ENCODE measurements around the gene TIA1. TPM values are rescaled to one million over a fixed set of nuclear protein-coding genes. Genes with fewer than 3 reads are reported as not detected.
"Not testable (repeated sequence)": the region's sequence is repeated elsewhere in the genome, so short reads cannot be mapped to it uniquely, and the experiment has no call there.

The TIA1 gene
- total RNA-seq (2014; rRNA removed; shearing (Covaris generic); ENCODE audit: low replicate concordance): 181 and 192 TPM in 2 replicates

- peak within 1 kb of the TSS; percentile 72 for H2AFZ ChIP-seq (ENCODE audit: low read length)
- peaks cover 50% of the 10 kb centered on the region for H3K79me2 ChIP-seq (ENCODE audit: low read length)
- peaks cover 12% of the 10 kb centered on the region; the same call in 1 of the 2 replicates for H3K36me3 ChIP-seq (ENCODE audit: insufficient read depth, low read length)
- H3K27me3 ChIP-seq (ENCODE audit: low read length): no peaks in the 10 kb centered on the region
- no peaks in the 10 kb centered on the region for H3K9me3 ChIP-seq (ENCODE audit: low read length)
- H3K27ac ChIP-seq (ENCODE audit: low read length): peak within 1 kb of the TSS; percentile 87
- H3K4me2 ChIP-seq (ENCODE audit: low read depth, low read length, poor library complexity, severe bottlenecking): peak within 1 kb of the TSS; percentile 95
- peak within 1 kb of the TSS; percentile 84 for H3K9ac ChIP-seq (ENCODE audit: low read length)
- H3K4me3 ChIP-seq (ENCODE audit: low read length): peak within 1 kb of the TSS; percentile 82
- H4K20me1 ChIP-seq (ENCODE audit: insufficient read depth, low read depth, low read length): peaks cover 12% of the 10 kb centered on the region; the same call in 1 of the 2 replicates
- H3K9me2 ChIP-seq (replicated peaks; ENCODE audit: insufficient read depth, low read length): no peaks in the 10 kb centered on the region
- peaks cover 29% of the 10 kb centered on the region for H3K4me1 ChIP-seq (ENCODE audit: low read length)
- DNase-seq: peak; percentile 100
These were observed at the start of gene TIA1 for GRCh38 chr2:70248181-70248847. TSS of gene TIA1 (minus strand) at chr2:70248628. CDS start at chr2:70248430, 198 bp downstream.

- peak; percentile 74 for DNase-seq
- H3K9me2 ChIP-seq (replicated peaks; ENCODE audit: insufficient read depth, low read length); H3K9ac ChIP-seq (ENCODE audit: low read length); H4K20me1 ChIP-seq (ENCODE audit: insufficient read depth, low read depth, low read length); H3K4me3 ChIP-seq (ENCODE audit: low read length); H3K27ac ChIP-seq (ENCODE audit: low read length); H3K9me3 ChIP-seq (ENCODE audit: low read length); H3K4me2 ChIP-seq (ENCODE audit: low read depth, low read length, poor library complexity, severe bottlenecking); H3K27me3 ChIP-seq (ENCODE audit: low read length); H2AFZ ChIP-seq (ENCODE audit: low read length): not testable (repeated sequence)
- peaks cover 17% of the 10 kb centered on the region for H3K4me1 ChIP-seq (ENCODE audit: low read length)
- H3K79me2 ChIP-seq (ENCODE audit: low read length): peaks cover 34% of the 10 kb centered on the region
- H3K36me3 ChIP-seq (ENCODE audit: insufficient read depth, low read length): peaks cover 28% of the 10 kb centered on the region
These were observed 49.4 kb upstream of the TIA1 start for GRCh38 chr2:70297828-70298227.

- H3K36me3 ChIP-seq (ENCODE audit: insufficient read depth, low read length): peaks cover 76% of the 10 kb centered on the region
These were observed 35.2 kb upstream of the TIA1 start for GRCh38 chr2:70283500-70284191.

GRCh38 chr2:70282439-70282838, 34.0 kb upstream of the TIA1 start:
- H3K79me2 ChIP-seq (ENCODE audit: low read length): peaks cover 49% of the 10 kb centered on the region
- H3K9me3 ChIP-seq (ENCODE audit: low read length): no peaks in the 10 kb centered on the region
- peaks cover 19% of the 10 kb centered on the region for H4K20me1 ChIP-seq (ENCODE audit: insufficient read depth, low read depth, low read length)
- no peak overlapping the region for H3K9ac ChIP-seq (ENCODE audit: low read length)
- no peak overlapping the region for H2AFZ ChIP-seq (ENCODE audit: low read length)
- DNase-seq: no peak
- H3K27me3 ChIP-seq (ENCODE audit: low read length): no peaks in the 10 kb centered on the region
- H3K4me3 ChIP-seq (ENCODE audit: low read length): no peak overlapping the region
- peaks cover 64% of the 10 kb centered on the region for H3K36me3 ChIP-seq (ENCODE audit: insufficient read depth, low read length)
- H3K4me1 ChIP-seq (ENCODE audit: low read length): no peaks in the 10 kb centered on the region
- H3K9me2 ChIP-seq (replicated peaks; ENCODE audit: insufficient read depth, low read length): no peaks in the 10 kb centered on the region
- H3K4me2 ChIP-seq (ENCODE audit: low read depth, low read length, poor library complexity, severe bottlenecking): no peak overlapping the region
- no peak overlapping the region for H3K27ac ChIP-seq (ENCODE audit: low read length)

More at GRCh38 chr2:70283500-70284191, 35.2 kb upstream of the TIA1 start:
- Histone ChIP-seq H3K4me2 (ENCODE audit: low read depth, low read length, poor library complexity, severe bottlenecking) (no peak overlapping the region), H3K9me3 (ENCODE audit: low read length) (no peaks in the 10 kb centered on the region), H3K27me3 (ENCODE audit: low read length) (no peaks in the 10 kb centered on the region), H3K9me2 (replicated peaks; ENCODE audit: insufficient read depth, low read length) (no peaks in the 10 kb centered on the region), H2AFZ (ENCODE audit: low read length) (no peak overlapping the region), H4K20me1 (ENCODE audit: insufficient read depth, low read depth, low read length) (peaks cover 28% of the 10 kb centered on the region), H3K9ac (ENCODE audit: low read length) (no peak overlapping the region), H3K79me2 (ENCODE audit: low read length) (peaks cover 61% of the 10 kb centered on the region), H3K27ac (ENCODE audit: low read length) (no peak overlapping the region), H3K4me3 (ENCODE audit: low read length) (no peak overlapping the region), H3K4me1 (ENCODE audit: low read length) (peaks cover 7% of the 10 kb centered on the region; the same call in 1 of the 2 replicates)
- no peak for DNase-seq

- Histone ChIP-seq H3K27ac (ENCODE audit: low read length) (no peak overlapping the region), H3K9me2 (replicated peaks; ENCODE audit: insufficient read depth, low read length) (no peaks in the 10 kb centered on the region)
These were observed 31.9 kb upstream of the TIA1 start for GRCh38 chr2:70280242-70280798.

GRCh38 chr2:70270323-70270722, 21.9 kb upstream of the TIA1 start:
- Histone ChIP-seq H3K9ac (ENCODE audit: low read length) (0 out of 2 replicates have a peak overlapping the region, but pooled peaks have one; percentile 6), H3K79me2 (ENCODE audit: low read length) (peaks cover 14% of the 10 kb centered on the region), H3K4me1 (ENCODE audit: low read length) (peaks cover 9% of the 10 kb centered on the region), H3K27ac (ENCODE audit: low read length) (peak overlapping the region; percentile 25; the same call in 1 of the 2 replicates), H3K9me3 (ENCODE audit: low read length) (no peaks in the 10 kb centered on the region), H3K27me3 (ENCODE audit: low read length) (no peaks in the 10 kb centered on the region), H2AFZ (ENCODE audit: low read length) (no peak overlapping the region), H3K4me3 (ENCODE audit: low read length) (no peak overlapping the region), H3K36me3 (ENCODE audit: insufficient read depth, low read length) (peaks cover 15% of the 10 kb centered on the region), H4K20me1 (ENCODE audit: insufficient read depth, low read depth, low read length) (no peaks in the 10 kb centered on the region), H3K4me2 (ENCODE audit: low read depth, low read length, poor library complexity, severe bottlenecking) (peak overlapping the region; percentile 16), H3K9me2 (replicated peaks; ENCODE audit: insufficient read depth, low read length) (no peaks in the 10 kb centered on the region)
- DNase-seq: no peak

More at GRCh38 chr2:70280242-70280798, 31.9 kb upstream of the TIA1 start:
- Histone ChIP-seq H3K9me3 (ENCODE audit: low read length) (no peaks in the 10 kb centered on the region), H3K27me3 (ENCODE audit: low read length) (no peaks in the 10 kb centered on the region), H4K20me1 (ENCODE audit: insufficient read depth, low read depth, low read length) (peaks cover 16% of the 10 kb centered on the region), H3K4me3 (ENCODE audit: low read length) (no peak overlapping the region), H3K36me3 (ENCODE audit: insufficient read depth, low read length) (peaks cover 56% of the 10 kb centered on the region), H2AFZ (ENCODE audit: low read length) (no peak overlapping the region), H3K4me1 (ENCODE audit: low read length) (no peaks in the 10 kb centered on the region), H3K79me2 (ENCODE audit: low read length) (peaks cover 28% of the 10 kb centered on the region), H3K9ac (ENCODE audit: low read length) (no peak overlapping the region), H3K4me2 (ENCODE audit: low read depth, low read length, poor library complexity, severe bottlenecking) (no peak overlapping the region)
- no peak for DNase-seq

- H3K4me1 ChIP-seq (ENCODE audit: low read length); H3K4me3 ChIP-seq (ENCODE audit: low read length); H2AFZ ChIP-seq (ENCODE audit: low read length); H3K9me3 ChIP-seq (ENCODE audit: low read length); H4K20me1 ChIP-seq (ENCODE audit: insufficient read depth, low read depth, low read length); H3K27me3 ChIP-seq (ENCODE audit: low read length); DNase-seq; H3K4me2 ChIP-seq (ENCODE audit: low read depth, low read length, poor library complexity, severe bottlenecking); H3K9me2 ChIP-seq (replicated peaks; ENCODE audit: insufficient read depth, low read length): not testable (repeated sequence)
- peaks cover 13% of the 10 kb centered on the region for H3K79me2 ChIP-seq (ENCODE audit: low read length)
- peaks cover 16% of the 10 kb centered on the region for H3K36me3 ChIP-seq (ENCODE audit: insufficient read depth, low read length)
- 0 out of 2 replicates have a peak overlapping the region, but pooled peaks have one; percentile 6 for H3K9ac ChIP-seq (ENCODE audit: low read length)
- H3K27ac ChIP-seq (ENCODE audit: low read length): 0 out of 2 replicates have a peak overlapping the region, but pooled peaks have one; percentile 25
These were observed 21.2 kb upstream of the TIA1 start for GRCh38 chr2:70269422-70270302.

Data from Karpas-422 (cell line).